Putamen (tissue), 1 donor: ENCODE results near the gene MTX2.
"Not testable (repeated sequence)": the region's sequence is repeated elsewhere in the genome, so short reads cannot be mapped to it uniquely, and the experiment has no call there.

Experiments
- DNase-seq: peaks from one replicate; pipeline ENCODE4 v3.0.0-alpha.2; 2016; ENCODE audit warnings: low spot score

MTX2 gene

DNA sequence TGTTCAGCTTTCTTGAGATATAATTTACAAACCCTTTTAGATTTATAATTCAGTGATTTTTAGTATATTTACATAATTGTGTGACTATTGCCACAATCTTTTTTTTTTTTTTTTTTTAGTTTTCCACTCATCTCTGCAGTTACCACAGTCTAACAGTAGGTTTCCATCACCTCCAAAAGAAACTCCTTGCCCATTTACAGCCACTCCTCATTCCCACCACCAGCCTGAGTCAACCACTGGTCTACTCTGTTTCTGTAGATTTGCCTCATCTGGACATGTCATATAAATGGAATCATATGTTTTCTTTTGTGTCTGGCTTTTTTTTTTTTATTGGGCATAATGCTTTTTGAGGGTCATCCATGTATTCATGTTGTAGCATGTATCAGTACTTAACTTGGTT lies 16.1 kb downstream of the MTX2 start:
- no peak for DNase-seq

DNA sequence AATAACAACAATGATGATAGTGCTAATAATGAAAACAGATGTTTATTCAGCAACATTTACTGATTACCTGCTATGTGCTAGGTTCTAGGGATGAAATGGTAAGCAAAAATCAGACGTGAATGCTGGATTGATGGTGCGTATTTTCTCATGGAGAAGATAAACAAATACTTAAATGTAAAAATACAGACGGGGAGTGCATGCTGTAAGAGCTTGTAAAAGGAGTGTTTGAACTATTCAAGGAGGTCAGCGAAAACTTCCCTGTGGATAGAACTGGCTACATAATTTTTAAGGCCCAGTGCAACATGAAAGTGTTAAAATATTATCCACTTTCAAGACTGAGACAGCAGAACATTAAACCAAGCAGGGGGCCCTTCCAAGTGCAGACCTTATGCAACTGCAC lies 22.1 kb downstream of the MTX2 start:
- no peak for DNase-seq

DNA sequence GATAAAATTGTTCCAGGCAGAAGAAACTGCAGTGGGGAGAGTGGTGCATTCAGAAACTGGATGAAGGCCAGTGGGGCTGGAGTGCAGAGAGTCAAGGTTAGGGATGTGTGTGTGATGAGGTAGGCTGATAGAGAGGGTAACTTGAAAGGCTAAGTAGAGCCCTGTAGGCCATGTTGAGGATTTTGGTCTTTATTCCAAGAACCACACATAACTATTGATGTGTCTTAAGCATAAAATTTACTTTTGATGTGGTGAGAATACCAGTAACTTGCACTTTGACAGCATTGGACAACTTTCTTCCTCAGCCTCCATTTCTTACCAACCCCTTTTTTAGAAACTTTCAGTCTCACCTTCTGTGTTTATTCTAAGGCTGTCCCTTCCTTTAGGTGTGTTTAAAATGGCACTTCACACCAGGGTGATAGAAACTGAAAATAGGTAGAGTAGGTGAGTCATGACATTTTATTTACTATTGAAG lies 22.6 kb downstream of the MTX2 start:
- DNase-seq = no peak

DNA sequence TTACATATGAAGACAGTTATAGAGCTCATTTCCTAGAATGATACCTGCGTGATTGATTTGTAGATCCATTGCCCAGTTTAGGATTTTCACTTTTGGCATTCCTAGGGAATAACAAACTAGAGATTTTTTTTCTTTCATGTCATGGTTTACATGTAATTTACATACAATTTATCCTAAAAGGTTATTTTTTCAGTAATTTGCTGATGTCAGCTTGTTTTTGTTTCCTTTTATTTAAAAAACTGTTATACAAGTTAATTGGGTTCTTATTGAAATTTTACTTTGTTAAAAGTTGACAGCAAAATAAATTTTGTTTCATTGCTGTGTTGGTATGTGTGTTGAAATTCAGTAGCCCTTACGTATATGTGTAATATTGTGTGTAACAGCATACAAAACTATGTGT lies 23.4 kb downstream of the MTX2 start:
- no peak for DNase-seq

DNA sequence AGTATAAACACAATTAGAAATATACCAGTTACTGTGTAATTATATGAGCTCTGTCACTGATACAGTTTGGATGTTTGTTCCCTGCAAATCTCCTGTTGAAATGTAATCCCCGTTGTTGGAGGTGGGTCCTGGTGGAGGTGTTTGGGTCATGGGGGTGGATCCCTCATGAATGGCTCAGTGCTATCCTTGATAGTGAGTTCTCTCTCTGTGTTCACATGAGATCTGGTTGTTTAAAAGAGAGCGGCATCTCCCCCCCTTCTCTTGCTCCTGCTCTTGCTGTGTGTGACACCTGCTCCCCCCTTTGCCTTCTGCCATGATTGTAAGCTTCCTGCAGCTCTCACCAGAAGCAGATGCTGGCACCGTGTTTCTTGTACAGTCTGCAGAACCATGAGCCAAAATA lies 24.1 kb downstream of the MTX2 start:
- DNase-seq = no peak

DNA sequence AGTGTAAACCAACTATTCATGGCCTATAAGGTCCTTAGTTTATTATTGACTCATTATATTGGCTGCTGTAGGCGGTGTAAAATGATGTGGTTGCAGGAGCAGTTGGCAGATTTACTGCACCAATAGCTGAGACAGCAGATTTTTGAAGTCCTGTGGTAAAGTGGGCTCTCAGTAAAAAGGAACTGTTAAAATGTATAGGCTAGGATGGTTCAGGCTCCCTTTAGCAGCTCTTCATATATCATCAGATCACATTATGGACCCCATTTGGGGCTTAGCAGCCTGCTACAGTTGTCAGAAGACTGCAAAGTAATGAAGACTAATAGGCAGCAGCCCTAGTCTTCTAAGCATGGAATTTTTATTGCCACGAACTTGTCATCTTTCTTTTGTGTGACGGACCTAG lies 27.8 kb downstream of the MTX2 start:
- DNase-seq = no peak

DNA sequence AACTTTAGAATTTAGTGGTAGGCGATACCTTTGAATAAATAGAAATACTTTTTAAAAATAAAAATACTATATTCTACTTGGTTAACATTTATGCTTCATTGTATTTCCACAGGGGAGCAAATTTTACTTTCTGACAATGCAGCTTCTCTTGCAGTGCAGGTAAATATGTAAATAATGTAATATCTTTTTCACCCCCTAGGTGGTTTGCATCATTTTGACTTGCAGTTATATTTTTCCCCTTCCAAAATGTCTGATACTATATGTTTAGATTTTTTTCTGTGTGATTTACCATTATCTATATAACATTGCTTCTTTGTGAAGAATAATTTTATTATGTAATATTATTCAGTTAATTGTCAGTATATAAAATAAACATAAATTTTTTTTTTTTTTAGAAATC lies 28.5 kb downstream of the MTX2 start:
- DNase-seq = no peak

DNA sequence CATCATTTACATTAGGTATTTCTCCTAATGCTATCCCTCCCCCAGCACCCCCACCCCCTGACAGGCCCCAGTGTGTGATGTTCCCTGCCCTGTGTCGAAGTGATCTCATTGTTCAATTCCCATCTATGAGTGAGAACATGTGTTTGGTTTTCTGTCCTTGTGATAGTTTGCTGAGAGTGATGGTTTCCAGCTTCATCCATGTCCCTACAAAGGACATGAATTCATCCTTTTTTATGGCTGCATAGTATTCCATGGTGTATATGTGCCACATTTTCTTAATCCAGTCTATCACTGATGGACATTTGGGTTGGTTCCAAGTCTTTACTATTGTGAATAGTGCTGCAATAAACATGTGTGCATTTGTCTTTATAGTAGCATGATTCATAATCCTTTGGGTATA lies 36.8 kb downstream of the MTX2 start:
- DNase-seq = not testable (repeated sequence)

DNA sequence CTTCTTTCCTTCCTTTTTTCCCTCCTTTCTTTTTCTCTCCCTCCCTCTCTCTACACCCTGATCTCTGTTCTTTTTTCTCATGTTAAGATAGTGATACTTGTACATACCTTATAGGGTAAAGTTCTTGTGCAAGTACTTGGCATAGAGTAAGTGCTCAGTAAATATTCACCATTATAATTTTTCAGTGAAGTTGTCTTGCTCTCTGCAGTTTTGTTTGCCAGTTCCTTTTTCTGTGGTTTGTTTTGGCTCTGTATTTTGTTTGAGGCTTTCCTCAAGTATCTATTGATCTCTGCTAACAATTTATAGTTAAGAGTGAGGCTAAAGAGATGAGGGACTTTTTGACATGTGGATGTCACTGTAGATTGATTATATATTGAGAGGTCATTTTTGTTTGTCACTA lies 48.0 kb downstream of the MTX2 start:
- no peak for DNase-seq

DNA sequence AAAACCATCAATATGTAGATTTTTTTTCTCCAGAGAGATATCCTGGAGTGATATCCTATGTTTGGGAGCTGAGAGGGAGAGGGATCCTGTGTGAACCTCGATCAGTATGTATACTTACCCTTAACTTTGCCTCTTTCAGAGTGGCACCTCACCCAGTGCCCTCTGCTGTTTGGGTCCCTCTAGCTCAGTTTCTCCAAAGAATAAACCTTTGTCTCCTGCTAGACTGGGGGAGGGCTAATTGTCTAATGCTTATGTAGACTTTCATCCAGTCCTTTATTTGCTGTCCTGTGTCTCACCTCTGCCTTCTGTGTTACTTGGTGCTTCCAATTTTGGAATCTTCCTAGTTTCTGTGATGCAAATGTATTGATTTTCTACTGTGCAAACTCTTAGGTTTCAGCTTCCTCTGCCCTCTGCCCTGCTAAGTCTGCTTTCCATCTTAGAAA lies 48.4 kb downstream of the MTX2 start:
- DNase-seq = no peak

DNA sequence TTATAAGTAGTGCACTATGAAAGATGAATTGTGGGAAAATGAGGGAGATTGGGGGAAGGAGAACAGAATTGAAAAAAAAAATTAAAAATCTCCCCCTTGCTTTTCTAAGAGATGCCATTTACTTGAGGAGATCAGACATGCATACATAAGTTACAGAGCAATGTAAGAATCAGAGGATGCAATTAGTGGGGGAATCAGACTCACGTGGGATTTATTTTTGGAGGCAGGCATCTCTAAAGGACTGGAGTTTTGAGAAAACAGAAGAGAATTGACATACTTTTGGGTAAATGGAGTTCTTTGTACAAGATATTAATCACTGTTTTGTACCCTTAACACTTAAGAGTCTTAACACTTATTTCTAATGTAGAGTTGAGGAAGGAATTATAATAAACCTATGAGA lies 52.7 kb downstream of the MTX2 start:
- DNase-seq = no peak

DNA sequence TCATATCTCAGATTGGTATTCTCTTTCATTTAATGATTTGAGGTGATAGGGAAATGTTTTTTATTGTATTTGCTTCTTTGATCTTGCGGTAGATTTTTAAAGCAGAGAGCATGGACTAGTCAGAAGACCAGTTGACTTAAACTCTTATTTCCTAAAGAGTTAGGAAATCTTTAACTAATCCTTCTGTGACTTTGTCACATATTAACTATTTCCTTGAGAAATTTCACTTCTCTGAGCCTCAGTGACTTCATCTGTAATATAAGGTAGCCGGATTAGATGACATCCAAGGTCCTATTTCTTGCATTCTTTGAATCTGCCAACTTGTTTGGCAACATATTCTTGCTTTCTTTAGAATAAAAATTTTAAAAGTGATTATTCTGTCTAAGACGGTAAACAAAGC lies 55.6 kb downstream of the MTX2 start:
- no peak for DNase-seq

DNA sequence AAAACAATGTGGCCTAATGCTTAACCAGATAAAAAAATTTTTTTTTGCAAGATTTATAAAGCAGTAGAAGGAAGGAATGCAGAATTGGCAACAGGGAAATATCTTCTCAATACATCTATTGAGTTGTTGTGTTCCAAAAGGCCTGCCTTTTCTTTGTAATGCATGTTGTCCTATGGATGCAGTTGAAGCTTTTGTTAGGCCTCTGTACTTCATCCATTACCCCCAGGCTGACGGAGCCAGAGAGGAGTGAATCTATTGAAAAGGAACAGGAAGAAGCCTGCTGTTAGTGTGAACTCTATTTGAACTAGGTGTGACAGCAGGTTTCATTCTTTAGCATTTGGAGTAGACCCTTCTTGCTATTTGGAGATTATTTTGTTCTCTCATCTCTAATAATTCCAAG lies 56.5 kb downstream of the MTX2 start:
- no peak for DNase-seq

DNA sequence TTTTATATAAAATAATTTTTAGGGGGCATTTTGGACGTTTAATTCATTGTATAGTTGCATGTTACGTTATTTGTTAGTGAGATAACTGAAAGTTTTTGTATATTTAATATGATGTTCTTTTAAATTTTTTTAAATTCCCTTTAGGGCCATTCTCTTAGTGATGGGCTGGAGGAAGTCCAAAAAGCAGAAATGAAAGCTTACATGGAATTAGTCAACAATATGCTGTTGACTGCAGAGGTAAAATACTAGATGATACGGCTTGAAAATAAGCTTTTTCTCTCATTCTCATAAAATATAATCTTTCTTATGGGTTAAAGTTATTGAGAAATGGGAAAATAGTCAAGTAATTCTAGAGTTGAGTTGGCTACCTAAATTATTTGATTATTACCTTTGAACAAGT lies 58.9 kb downstream of the MTX2 start:
- DNase-seq = no peak

DNA sequence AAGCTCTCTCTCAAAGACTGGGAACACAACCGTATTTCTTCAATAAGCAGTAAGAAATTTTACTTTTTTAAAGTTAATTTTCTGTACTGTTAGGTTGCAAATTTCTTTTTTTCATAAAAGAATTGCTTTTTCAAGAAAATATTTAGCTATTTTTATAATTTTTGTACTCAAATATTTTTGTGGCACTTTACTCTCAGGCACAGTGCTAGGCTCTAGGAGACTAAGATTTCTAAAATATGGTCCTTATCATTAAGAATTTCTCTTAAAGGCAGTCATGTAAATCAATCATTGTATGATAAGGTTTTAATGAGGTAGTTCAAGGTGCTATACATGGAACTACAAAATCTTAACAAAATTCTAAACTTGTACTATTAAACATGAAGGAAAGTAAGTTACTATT lies 61.4 kb downstream of the MTX2 start:
- no peak for DNase-seq

DNA sequence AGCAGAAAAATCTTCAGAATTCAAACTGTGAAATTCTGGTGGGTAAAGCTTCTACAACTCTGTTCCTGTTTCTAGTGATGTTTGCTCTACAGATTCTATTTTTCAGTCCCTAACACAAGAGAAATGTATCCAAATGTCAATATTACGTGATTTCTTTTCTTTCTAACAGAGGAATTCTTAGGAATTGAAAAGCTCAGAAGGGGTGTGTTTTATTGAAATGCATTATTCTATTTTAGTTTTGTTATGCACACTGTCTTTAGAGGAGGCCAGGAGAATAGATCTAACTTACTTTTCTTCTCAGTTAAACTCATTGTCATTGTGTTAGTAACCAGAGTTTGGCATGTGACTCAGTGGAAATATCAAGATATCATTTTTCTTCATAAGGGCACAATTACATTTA lies 62.4 kb downstream of the MTX2 start:
- DNase-seq = no peak

DNA sequence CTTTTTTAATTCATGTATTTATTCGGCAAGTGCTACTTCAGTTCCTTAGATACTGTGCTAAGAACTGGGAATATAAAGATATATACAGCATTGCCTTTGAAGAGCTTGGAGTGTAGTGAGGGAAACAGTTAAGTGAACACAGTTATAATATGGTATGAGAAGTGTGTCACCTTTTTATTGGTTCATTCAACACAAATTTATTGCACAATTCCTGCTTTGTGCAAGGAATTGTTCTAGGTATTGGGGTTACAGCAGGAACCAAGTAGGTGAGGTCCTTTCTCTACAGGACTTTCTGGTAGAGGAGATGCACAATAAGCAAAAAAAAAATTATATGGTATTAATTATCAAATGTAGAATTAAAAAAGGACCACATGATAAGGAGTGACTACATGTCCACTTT lies 65.5 kb downstream of the MTX2 start:
- DNase-seq = no peak

DNA sequence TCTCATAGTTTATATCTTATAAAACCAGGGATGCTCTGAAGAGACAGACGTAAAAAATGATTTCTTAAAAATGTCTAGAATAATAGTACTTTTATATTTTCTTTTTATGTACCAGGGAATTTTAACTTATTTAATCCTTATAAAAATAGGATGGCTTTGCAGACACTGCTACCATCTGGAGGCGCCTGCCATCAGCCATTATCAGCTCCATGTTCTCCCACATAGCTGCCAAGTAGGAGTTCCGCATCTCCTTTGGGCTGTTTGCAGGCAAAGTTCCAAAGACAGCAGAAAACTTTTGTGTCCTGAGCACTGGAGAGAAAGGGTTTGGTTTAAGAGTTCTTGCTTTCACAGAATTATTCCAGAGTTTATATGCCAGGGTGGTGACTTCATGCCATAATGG lies 69.2 kb downstream of the MTX2 start:
- no peak for DNase-seq

DNA sequence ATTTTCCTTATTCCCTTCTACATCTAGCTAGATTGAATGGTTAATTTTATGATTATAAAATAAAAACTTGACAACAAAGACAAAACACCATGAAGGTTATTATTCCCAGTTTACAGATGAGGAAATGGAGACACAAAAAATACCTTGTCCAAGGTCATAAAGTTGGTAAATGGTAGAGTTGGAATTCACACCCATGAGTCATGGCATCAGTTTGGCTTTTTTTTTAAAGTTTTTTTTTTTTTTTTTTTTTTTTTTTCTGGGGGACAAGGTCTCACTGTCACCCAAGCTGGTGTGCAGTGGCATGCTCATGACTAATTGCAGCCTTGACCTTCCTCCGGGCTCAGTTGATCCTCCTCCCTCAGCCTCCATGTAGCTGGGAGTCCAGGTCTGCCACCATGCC lies 70.0 kb downstream of the MTX2 start:
- DNase-seq = no peak

DNA sequence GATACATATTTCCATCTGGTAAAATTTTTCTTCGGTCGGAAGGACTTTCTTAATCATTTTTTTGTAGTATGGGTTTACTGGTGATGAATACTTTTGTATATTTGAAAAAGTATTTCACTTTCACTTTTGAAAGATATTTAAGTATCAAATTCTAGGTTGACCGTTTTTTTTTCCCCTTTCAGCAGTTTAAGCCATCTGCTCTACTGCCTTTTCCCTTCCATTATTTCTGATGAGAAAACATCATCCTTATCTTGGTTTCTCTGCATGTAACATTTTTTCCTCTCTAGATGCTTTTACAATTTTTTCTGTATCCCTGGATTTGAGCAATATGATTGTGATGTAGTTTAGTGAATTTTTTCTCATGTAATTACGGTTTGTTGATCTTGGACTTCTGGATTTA lies 87.0 kb downstream of the MTX2 start:
- no peak for DNase-seq

DNA sequence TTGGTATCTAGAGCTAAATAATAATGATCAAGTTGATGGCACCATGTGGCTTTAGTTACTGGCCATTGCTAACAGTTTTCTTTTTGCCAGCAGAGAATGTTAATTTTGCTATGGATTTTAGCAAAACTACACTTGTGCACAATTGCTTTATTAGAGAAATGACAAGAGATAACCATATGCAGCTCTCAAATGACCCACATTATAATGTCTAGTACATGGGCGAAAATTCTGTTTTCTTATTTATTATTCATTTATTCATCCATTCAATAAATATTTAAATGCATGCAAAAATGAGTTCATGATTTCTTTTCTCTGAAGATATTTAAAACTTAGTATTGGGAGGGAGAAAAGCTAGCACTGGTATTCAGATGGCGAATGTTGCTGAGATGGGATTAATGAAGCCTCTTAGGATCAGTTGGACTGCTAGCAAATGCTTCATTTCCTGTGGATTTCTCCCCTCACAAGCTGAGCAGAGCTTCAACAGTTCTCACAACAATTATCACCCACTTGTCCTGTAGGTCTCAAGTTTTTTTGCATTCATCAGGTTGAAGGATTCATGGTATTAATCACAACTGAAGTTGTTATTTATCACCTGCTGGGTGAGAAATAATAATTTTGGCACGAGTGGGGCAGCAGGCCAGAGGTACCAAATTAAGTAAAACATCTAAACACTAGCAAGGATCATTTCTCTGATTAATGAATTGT lies 95.2 kb downstream of the MTX2 start:
- DNase-seq = no peak

DNA sequence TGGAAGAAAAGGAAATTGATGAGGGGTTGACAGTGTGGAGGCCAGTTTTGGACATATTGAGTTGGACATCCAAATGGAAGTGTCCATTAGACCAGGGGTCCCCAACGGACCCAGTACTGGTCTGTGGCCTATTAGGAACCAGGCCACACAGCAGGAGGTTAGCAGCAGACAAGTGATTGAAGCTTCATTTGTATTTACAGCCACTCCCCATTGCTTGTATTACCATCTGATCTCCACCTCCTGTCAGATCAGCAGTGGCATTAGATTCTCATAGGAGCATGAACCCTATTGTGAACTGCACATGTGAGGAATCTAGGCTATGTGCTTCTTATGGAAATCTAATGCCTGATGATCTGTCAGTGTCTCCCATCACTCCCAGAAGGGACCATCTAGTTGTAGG lies 99.1 kb downstream of the MTX2 start:
- no peak for DNase-seq

DNA sequence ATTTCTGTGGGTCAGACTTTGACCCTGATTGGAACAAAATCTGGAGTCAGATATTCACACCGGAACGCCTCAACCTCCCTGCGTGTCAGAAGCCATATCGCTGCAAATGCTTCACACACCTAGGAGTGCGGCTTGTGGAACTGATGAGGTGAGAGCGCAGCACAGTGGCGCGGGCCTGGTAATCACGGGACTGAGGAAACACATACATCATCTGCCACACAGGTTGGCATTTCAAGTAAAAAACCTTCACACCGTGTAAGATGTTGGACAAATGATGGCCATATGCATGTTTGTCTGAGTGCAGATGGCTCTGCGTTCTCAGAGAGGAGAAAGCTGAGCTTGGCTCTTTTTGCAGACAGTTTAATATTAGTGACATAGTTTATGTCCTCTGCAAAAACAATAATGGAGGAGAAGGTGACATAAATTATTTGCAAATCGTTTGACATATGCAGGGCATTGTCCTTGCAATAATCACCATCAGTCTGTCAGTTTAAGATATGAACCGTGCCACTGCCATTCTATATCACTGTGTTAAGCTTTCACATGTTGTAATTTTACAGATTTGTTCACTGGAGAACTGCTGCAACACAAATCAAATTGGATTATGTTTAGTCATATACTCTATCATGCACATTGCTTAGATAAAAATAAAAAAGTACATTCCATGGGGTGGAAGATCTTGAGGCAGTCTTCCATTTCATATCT lies 101.4 kb downstream of the MTX2 start:
- DNase-seq = no peak

DNA sequence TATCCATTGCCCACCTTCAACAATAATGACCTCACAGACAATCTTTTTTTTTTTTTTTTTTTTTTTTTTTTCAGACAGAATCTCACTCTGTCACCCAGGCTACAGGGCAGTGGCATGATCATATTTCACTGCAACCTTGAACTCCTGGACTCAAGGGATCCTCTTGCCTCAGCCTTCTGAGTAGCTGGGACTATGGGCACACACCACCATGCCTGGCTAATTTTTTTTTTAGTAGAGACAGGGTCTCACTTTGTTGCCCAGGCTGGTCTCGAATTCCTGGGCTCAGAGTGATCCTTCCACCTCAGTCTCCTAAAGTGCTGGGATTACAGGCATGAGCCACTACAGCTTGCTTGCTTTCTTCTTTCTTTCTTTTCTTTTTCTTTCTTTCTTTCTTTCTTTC lies 103.9 kb downstream of the MTX2 start:
- DNase-seq = not testable (repeated sequence)
